ENCODE measurements around the gene LRRC73.

The LRRC73 gene

DNA sequence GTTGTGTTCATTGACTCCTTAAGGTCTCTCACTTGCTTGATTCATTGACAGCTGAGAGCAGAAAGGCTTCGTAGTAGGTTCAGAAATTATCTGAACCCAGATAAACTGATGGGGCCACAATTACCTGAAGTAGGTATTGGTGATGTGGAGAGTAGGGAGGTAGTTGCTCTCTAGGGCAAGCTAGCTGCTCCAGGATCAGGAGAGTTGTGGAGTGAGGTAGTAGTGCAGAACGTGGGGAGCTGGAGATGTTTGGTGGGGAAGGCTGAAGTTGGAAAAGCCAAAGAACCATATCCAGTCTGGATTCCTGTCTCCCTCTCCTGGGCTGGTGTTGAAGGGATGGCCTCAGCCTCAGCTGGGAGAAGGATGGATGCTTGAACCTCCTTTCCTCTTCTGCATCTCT, 16.9 kb downstream of the LRRC73 start:
- TF ChIP-seq FOXM1 (IDR thresholded peaks at IDR 0.05; ENCODE audit: borderline replicate concordance, low read depth) (no peak), TCF12 (IDR thresholded peaks at IDR 0.05; ENCODE audit: low read depth) (no peak), RAD21 (IDR thresholded peaks at IDR 0.05; ENCODE audit: low read depth) (no peak), YY1 (IDR thresholded peaks at IDR 0.05; ENCODE audit: low read depth) (no peak), EGR1 (IDR thresholded peaks at IDR 0.05) (no peak), ZBTB7A (IDR thresholded peaks at IDR 0.05; ENCODE audit: low read depth) (no peak), TAF1 (IDR thresholded peaks at IDR 0.05; ENCODE audit: low read depth) (no peak), CREB1 (IDR thresholded peaks at IDR 0.05; ENCODE audit: low read depth) (no peak), CEBPB (IDR thresholded peaks at IDR 0.05) (no peak), NFIC (IDR thresholded peaks at IDR 0.05) (no peak), TEAD4 (IDR thresholded peaks at IDR 0.05) (no peak), EP300 (IDR thresholded peaks at IDR 0.05; ENCODE audit: borderline replicate concordance) (no peak)
- TF ChIP-seq, protein P1, sequence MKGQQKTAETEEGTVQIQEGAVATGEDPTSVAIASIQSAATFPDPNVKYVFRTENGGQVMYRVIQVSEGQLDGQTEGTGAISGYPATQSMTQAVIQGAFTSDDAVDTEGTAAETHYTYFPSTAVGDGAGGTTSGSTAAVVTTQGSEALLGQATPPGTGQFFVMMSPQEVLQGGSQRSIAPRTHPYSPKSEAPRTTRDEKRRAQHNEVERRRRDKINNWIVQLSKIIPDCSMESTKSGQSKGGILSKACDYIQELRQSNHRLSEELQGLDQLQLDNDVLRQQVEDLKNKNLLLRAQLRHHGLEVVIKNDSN (IDR thresholded peaks at IDR 0.05) = no peak
- TF ChIP-seq, protein P2, sequence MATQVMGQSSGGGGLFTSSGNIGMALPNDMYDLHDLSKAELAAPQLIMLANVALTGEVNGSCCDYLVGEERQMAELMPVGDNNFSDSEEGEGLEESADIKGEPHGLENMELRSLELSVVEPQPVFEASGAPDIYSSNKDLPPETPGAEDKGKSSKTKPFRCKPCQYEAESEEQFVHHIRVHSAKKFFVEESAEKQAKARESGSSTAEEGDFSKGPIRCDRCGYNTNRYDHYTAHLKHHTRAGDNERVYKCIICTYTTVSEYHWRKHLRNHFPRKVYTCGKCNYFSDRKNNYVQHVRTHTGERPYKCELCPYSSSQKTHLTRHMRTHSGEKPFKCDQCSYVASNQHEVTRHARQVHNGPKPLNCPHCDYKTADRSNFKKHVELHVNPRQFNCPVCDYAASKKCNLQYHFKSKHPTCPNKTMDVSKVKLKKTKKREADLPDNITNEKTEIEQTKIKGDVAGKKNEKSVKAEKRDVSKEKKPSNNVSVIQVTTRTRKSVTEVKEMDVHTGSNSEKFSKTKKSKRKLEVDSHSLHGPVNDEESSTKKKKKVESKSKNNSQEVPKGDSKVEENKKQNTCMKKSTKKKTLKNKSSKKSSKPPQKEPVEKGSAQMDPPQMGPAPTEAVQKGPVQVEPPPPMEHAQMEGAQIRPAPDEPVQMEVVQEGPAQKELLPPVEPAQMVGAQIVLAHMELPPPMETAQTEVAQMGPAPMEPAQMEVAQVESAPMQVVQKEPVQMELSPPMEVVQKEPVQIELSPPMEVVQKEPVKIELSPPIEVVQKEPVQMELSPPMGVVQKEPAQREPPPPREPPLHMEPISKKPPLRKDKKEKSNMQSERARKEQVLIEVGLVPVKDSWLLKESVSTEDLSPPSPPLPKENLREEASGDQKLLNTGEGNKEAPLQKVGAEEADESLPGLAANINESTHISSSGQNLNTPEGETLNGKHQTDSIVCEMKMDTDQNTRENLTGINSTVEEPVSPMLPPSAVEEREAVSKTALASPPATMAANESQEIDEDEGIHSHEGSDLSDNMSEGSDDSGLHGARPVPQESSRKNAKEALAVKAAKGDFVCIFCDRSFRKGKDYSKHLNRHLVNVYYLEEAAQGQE (IDR thresholded peaks at IDR 0.05; ENCODE audit: low read depth) = no peak
- TF ChIP-seq, protein P3, sequence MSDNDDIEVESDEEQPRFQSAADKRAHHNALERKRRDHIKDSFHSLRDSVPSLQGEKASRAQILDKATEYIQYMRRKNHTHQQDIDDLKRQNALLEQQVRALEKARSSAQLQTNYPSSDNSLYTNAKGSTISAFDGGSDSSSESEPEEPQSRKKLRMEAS (IDR thresholded peaks at IDR 0.05) = no peak

DNA sequence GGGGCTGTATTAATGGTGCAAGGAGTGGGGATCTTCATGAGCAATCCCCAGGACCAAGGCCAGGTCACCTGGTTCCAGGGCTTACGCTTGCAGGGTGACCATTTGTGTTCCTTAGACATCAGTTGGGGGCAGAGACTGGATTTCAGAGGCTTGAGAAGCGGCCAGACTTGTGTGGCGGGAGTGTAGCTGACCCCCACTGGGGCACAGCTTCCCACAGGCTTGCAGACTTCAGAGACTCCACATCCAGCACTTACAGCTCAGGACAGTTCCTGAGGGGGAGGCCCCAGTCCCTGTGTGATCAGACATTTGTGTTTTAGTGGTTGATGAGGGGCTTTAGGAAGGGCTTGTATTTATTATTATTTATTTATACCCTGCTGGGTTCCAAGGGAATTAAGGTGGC, 17.5 kb downstream of the LRRC73 start:
- TF ChIP-seq TEAD4 (IDR thresholded peaks at IDR 0.05) (no peak), FOXM1 (IDR thresholded peaks at IDR 0.05; ENCODE audit: borderline replicate concordance, low read depth) (no peak), YY1 (IDR thresholded peaks at IDR 0.05; ENCODE audit: low read depth) (no peak), ZBTB7A (IDR thresholded peaks at IDR 0.05; ENCODE audit: low read depth) (no peak), TAF1 (IDR thresholded peaks at IDR 0.05; ENCODE audit: low read depth) (no peak)
- TF ChIP-seq, protein P2 (IDR thresholded peaks at IDR 0.05; ENCODE audit: low read depth) = peak; percentile 42; the same call in 1 of the 2 replicates

DNA sequence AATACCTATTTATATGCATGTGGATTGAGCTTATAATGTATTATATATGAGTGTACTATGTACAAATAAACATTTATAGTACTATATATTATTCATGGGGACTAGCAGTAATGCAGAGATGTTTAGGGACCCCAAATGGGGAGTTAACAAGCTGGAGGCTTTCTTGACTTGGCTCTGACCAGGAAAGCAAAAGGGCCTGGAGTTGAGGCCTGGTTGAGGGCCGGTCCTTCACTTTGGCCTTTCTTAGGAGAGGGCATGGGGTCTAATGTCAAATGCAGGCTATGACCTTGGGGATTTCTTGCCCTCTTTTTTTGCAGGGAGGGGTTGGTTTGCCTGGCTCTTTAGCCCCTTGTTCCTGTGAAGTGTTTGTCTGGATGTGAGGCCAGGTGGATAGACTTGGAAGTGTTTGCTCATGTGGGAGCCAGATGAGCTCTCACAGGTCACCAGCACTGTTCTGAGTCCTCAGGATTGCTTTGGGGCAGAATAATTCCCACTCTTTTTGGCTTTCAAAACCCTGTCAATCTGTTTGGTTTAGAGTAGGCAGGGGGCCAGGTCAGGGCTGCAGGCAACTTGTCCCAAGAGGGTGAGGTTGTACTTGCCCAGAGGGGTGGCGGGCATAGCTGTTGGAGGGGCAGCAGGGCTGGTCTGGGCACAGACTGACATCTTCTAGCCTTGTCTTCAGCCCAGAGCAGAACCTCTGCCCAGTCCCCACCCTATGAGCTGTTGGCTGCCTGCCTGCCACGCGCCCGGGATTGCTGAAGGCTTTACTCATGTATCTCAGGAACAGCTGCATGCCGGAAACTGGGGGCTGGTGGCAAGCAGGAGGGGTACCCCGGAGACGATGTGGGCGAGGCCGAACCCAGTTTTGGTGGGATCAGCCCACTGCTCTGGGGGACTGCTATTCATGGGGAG, 18.1 kb downstream of the LRRC73 start:
- TF ChIP-seq, protein P1 (IDR thresholded peaks at IDR 0.05) = no peak
- TF ChIP-seq TEAD4 (IDR thresholded peaks at IDR 0.05) (0 out of 2 replicates have a peak, but pooled peaks have one; percentile 30), EGR1 (IDR thresholded peaks at IDR 0.05) (no peak), TAF1 (IDR thresholded peaks at IDR 0.05; ENCODE audit: low read depth) (no peak), NFIC (IDR thresholded peaks at IDR 0.05) (peak; percentile 18; the same call in 1 of the 2 replicates)

DNA sequence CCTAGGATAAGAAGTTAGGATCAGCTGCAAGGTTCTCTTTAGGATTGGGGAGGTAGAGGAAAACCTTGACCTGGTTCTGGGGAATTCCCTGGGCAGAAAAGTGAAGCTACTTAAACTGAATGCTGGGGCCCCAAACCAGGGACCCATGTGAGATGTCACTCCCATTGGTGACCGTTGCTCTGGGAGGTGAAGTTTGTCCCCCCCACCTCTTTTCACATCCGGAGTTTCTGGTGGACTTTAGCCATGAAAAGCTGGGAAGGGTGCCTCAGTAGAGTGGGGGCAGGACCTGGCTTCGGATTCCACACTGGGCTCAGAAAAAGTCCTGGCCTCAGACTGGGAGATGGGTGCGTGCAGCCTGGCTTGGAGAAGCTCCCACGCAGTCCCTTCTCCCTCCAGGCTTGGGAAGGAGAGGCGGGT, 19.6 kb downstream of the LRRC73 start:
- TF ChIP-seq FOXM1 (IDR thresholded peaks at IDR 0.05; ENCODE audit: borderline replicate concordance, low read depth) = no peak
- TF ChIP-seq EGR1 (IDR thresholded peaks at IDR 0.05) = no peak
- TF ChIP-seq, protein P2 (IDR thresholded peaks at IDR 0.05; ENCODE audit: low read depth) = no peak
- no peak for TF ChIP-seq TAF1 (IDR thresholded peaks at IDR 0.05; ENCODE audit: low read depth)
- TF ChIP-seq, protein P3 (IDR thresholded peaks at IDR 0.05) = no peak
- no peak for TF ChIP-seq EP300 (IDR thresholded peaks at IDR 0.05; ENCODE audit: borderline replicate concordance)
- TF ChIP-seq, protein P1 (IDR thresholded peaks at IDR 0.05) = no peak
- no peak for TF ChIP-seq CREB1 (IDR thresholded peaks at IDR 0.05; ENCODE audit: low read depth)
- TF ChIP-seq NFIC (IDR thresholded peaks at IDR 0.05) = no peak
- no peak for TF ChIP-seq RAD21 (IDR thresholded peaks at IDR 0.05; ENCODE audit: low read depth)
- no peak for TF ChIP-seq ZBTB7A (IDR thresholded peaks at IDR 0.05; ENCODE audit: low read depth)
- TF ChIP-seq YY1 (IDR thresholded peaks at IDR 0.05; ENCODE audit: low read depth) = no peak
- TF ChIP-seq TEAD4 (IDR thresholded peaks at IDR 0.05) = no peak
- no peak for TF ChIP-seq TCF12 (IDR thresholded peaks at IDR 0.05; ENCODE audit: low read depth)
- no peak for TF ChIP-seq CEBPB (IDR thresholded peaks at IDR 0.05)
